Activated naive CD4-positive, alpha-beta T cell (primary cell): Measurements from ENCODE around the gene DLGAP1.

ENCODE experiments used
- DNase-seq, 4 experiments: peaks; one replicate each; lab custom pipeline; 2025; lab: John Stamatoyannopoulos, UW

Gene DLGAP1

GRCh38 chr18:3530807-3531206 is 924.3 kb downstream of the DLGAP1 start:
- no peak for DNase-seq

GRCh38 chr18:3529601-3530000 is 925.5 kb downstream of the DLGAP1 start:
- no peak for DNase-seq

GRCh38 chr18:3529077-3529476 is 926.0 kb downstream of the DLGAP1 start:
- no peak for DNase-seq

- no peak for DNase-seq
These were observed 926.9 kb downstream of the DLGAP1 start for GRCh38 chr18:3528231-3528630.

- DNase-seq = no peak
These were observed 928.4 kb downstream of the DLGAP1 start for GRCh38 chr18:3526421-3527354.

GRCh38 chr18:3525870-3526420 is 929.2 kb downstream of the DLGAP1 start:
- DNase-seq = no peak

GRCh38 chr18:3524706-3525105 is 930.4 kb downstream of the DLGAP1 start:
- no peak for DNase-seq

- DNase-seq = no peak
These were observed 934.6 kb downstream of the DLGAP1 start for GRCh38 chr18:3520230-3521085.

GRCh38 chr18:3514312-3515216 is 940.5 kb downstream of the DLGAP1 start:
- no peak for DNase-seq

- DNase-seq = no peak
These were observed 941.6 kb downstream of the DLGAP1 start for GRCh38 chr18:3513481-3513880.

GRCh38 chr18:3511980-3512379 is 943.1 kb downstream of the DLGAP1 start:
- no peak for DNase-seq

GRCh38 chr18:3510896-3511295 is 944.2 kb downstream of the DLGAP1 start:
- DNase-seq = no peak

- DNase-seq = no peak
These were observed 945.1 kb downstream of the DLGAP1 start for GRCh38 chr18:3510024-3510423.

- no peak for DNase-seq
These were observed 946.2 kb downstream of the DLGAP1 start for GRCh38 chr18:3508576-3509549.

GRCh38 chr18:3504637-3505036 is 950.5 kb downstream of the DLGAP1 start:
- no peak for DNase-seq

GRCh38 chr18:3502650-3503049 is 952.5 kb downstream of the DLGAP1 start:
- no peak for DNase-seq

GRCh38 chr18:3500016-3500415 is 955.1 kb downstream of the DLGAP1 start:
- DNase-seq = no peak

- no peak for DNase-seq
These were observed 955.6 kb downstream of the DLGAP1 start for GRCh38 chr18:3499501-3499900.

- peak in 1 of 4 experiments; percentile 4 for DNase-seq
These were observed 956.2 kb downstream of the DLGAP1 start for GRCh38 chr18:3498698-3499471.
